ENCODE results near the gene ADGRB3. TPM values are rescaled to one million over a fixed set of nuclear protein-coding genes. Genes with fewer than 3 reads are reported as not detected.

ADGRB3 gene
- polyA plus RNA-seq, 1 of the 3 experiments (the other 2 are of a cell fraction), result 0.12 TPM

GRCh38 chr6:68873236-68873635 lies 238.2 kb downstream of the ADGRB3 start (continued):
- no peak for TF ChIP-seq SIN3A (IDR thresholded peaks at IDR 0.05; ENCODE audit: borderline replicate concordance, low read depth, low read length)
- TF ChIP-seq FOXM1 (IDR thresholded peaks at IDR 0.05; ENCODE audit: low read depth), result no peak
- peak; percentile 93 for TF ChIP-seq RCOR1 (IDR thresholded peaks at IDR 0.05; ENCODE audit: low read length)
- TF ChIP-seq ELF1 (IDR thresholded peaks at IDR 0.05), result no peak

- H3K36me3 ChIP-seq (replicated peaks in 1 of 2; ENCODE audit: control insufficient read depth in 1 of 2, insufficient read depth in 2 of 2, low read length in 1 of 2), result no peaks in the 10 kb centered on the region
- no peaks in the 10 kb centered on the region for H4K20me1 ChIP-seq (ENCODE audit: insufficient read depth)
- H3K9me3 ChIP-seq, result no peaks in the 10 kb centered on the region
- no peak overlapping the region for H3K9ac ChIP-seq
- H2AFZ ChIP-seq (ENCODE audit: low read depth), result no peak overlapping the region
- H3K79me2 ChIP-seq (ENCODE audit: insufficient read depth), result no peaks in the 10 kb centered on the region
- TF ChIP-seq MAX (IDR thresholded peaks at IDR 0.05; ENCODE audit: low read depth), result no peak
- TF ChIP-seq REST (IDR thresholded peaks at IDR 0.05; ENCODE audit: low read depth, low read length), result no peak
- TF ChIP-seq GATA2 (CRISPR knock-in tag; IDR thresholded peaks at IDR 0.05), result no peak
- no peak for TF ChIP-seq TCF12 (IDR thresholded peaks at IDR 0.05)
- H3K4me3 ChIP-seq (ENCODE audit: low read depth in 2 of 2, low read length in 1 of 2), result no peak overlapping the region
- H3F3A ChIP-seq (replicated peaks; ENCODE audit: insufficient read depth), result no peaks in the 10 kb centered on the region
- H3K4me1 ChIP-seq (ENCODE audit: control insufficient read depth in 1 of 2, insufficient read depth in 2 of 2, low read depth in 1 of 2, low read length in 1 of 2), result peaks cover 0 to 14% of the 10 kb centered on the region in 2 experiments; a peak in 3 of 4 replicates
- no peak for DNase-seq
- no peak overlapping the region for H3K4me2 ChIP-seq
- no peaks in the 10 kb centered on the region for H3K9me2 ChIP-seq
- no peaks in the 10 kb centered on the region for H3K27me3 ChIP-seq (ENCODE audit: insufficient read depth)
- POLR2A ChIA-PET, result no interaction called here
- H3K27ac ChIP-seq (ENCODE audit: low read depth in 2 of 2, low read length in 1 of 2), result no peak overlapping the region
- CTCF ChIA-PET, result interaction anchor here (2.4 kb wide), 1 partner anchor 93 kb away, joined by 6 read pairs; no protein-coding TSS in a partner anchor
- 65% methylated on average over 1 of the region's 1 CpG for WGBS (ENCODE audit: low lambda C conversion rate)
Measured at GRCh38 chr6:68874747-68875146, 239.7 kb downstream of the ADGRB3 start.

- no peaks in the 10 kb centered on the region for H3F3A ChIP-seq (replicated peaks; ENCODE audit: insufficient read depth)
- H3K4me3 ChIP-seq (ENCODE audit: low read depth in 2 of 2, low read length in 1 of 2), result no peak overlapping the region
- no peaks in the 10 kb centered on the region for H3K9me2 ChIP-seq
- no peak overlapping the region for H3K27ac ChIP-seq (ENCODE audit: low read depth in 2 of 2, low read length in 1 of 2)
- H3K9me3 ChIP-seq, result no peaks in the 10 kb centered on the region
- CTCF ChIA-PET, result interaction anchor here (1.0 kb wide), 1 partner anchor 85 kb away, joined by 3 read pairs; no protein-coding TSS in a partner anchor
- no peak overlapping the region for H3K4me2 ChIP-seq
- DNase-seq, result no peak
- no peaks in the 10 kb centered on the region for H3K79me2 ChIP-seq (ENCODE audit: insufficient read depth)
- no peaks in the 10 kb centered on the region for H4K20me1 ChIP-seq (ENCODE audit: insufficient read depth)
- no peaks in the 10 kb centered on the region for H3K27me3 ChIP-seq (ENCODE audit: insufficient read depth)
- TF ChIP-seq EP300 (IDR thresholded peaks at IDR 0.05; ENCODE audit: borderline replicate concordance in 1 of 2, low read depth in 1 of 2, low read length in 1 of 2), result no peak
- no peak for TF ChIP-seq TEAD4 (IDR thresholded peaks at IDR 0.05; ENCODE audit: borderline replicate concordance, insufficient read depth)
- no peak for TF ChIP-seq ZBTB33 (IDR thresholded peaks at IDR 0.05; ENCODE audit: borderline replicate concordance, low read depth)
- TF ChIP-seq USF2 (IDR thresholded peaks at IDR 0.05; ENCODE audit: borderline replicate concordance, low read depth, low read length), result no peak
- TF ChIP-seq GABPA (IDR thresholded peaks at IDR 0.05; ENCODE audit: low read depth), result no peak
- no peak for TF ChIP-seq SMC3 (IDR thresholded peaks at IDR 0.05; ENCODE audit: low read depth, low read length)
- no peak for TF ChIP-seq USF1 (IDR thresholded peaks at IDR 0.05; ENCODE audit: borderline replicate concordance, low read depth)
- no peak for TF ChIP-seq MXI1 (IDR thresholded peaks at IDR 0.05; ENCODE audit: low read depth, low read length)
- no peak for TF ChIP-seq RAD21 (IDR thresholded peaks at IDR 0.05; ENCODE audit: low read length)
- no peak for TF ChIP-seq GATA2 (CRISPR knock-in tag; IDR thresholded peaks at IDR 0.05)
- POLR2A ChIA-PET, result no interaction called here
- no peak overlapping the region for H2AFZ ChIP-seq (ENCODE audit: low read depth)
- no peaks in the 10 kb centered on the region for H3K36me3 ChIP-seq (replicated peaks in 1 of 2; ENCODE audit: control insufficient read depth in 1 of 2, insufficient read depth in 2 of 2, low read length in 1 of 2)
- WGBS (ENCODE audit: low lambda C conversion rate), result 50% methylated on average over 2 of the region's 2 CpGs
- no peak overlapping the region for H3K9ac ChIP-seq
- peaks cover 0 to 18% of the 10 kb centered on the region in 2 experiments; a peak in 3 of 4 replicates for H3K4me1 ChIP-seq (ENCODE audit: control insufficient read depth in 1 of 2, insufficient read depth in 2 of 2, low read depth in 1 of 2, low read length in 1 of 2)
Measured at GRCh38 chr6:68875403-68875802, 240.3 kb downstream of the ADGRB3 start.
